Gastroesophageal sphincter (tissue), 4 donors: ENCODE measurements around the gene PNCK. TPM values are rescaled to one million over a fixed set of nuclear protein-coding genes. Genes with fewer than 3 reads are reported as not detected.
"Not testable (repeated sequence)": the region's sequence is repeated elsewhere in the genome, so short reads cannot be mapped to it uniquely, and the experiment has no call there.

Source experiments
- ATAC-seq: fragments of 150-250 bp; one replicate; pipeline ENCODE4 v1.9.1; 2016; ENCODE audit warnings: mild to moderate bottlenecking, moderate library complexity
- H3K27ac ChIP-seq, 4 donors: fragments of 200-600 bp; sonication (generic) in 3 of 4; 1 replicate in 3 of 4; 2 replicates in 1 of 4; pipeline ENCODE4 v1.5.1; 2016 to 2019
- H3K27me3 ChIP-seq: fragments of 200-600 bp; sonication (generic); one replicate; pipeline ENCODE4 v1.5.1; 2019
- H3K36me3 ChIP-seq, 2 donors: fragments of 200-600 bp; sonication (generic); one replicate each; pipeline ENCODE4 v1.5.1; 2019; ENCODE audit warnings: control low read depth in 1 of 2
- H3K4me1 ChIP-seq, 3 donors: fragments of 200-600 bp; sonication (generic); 1 replicate in 2 of 3; 2 replicates in 1 of 3; pipeline ENCODE4 v1.5.1; 2016 to 2019; ENCODE audit warnings: control low read depth in 2 of 3
- H3K4me3 ChIP-seq, 2 donors: fragments of 200-600 bp; sonication (generic); one replicate each; pipeline ENCODE4 v1.5.1; 2019; ENCODE audit warnings: mild to moderate bottlenecking in 1 of 2, moderate library complexity in 1 of 2
- H3K9me3 ChIP-seq, 3 donors: fragments of 200-600 bp; sonication (generic); one replicate each; pipeline ENCODE4 v1.5.1; 2017 to 2019; ENCODE audit warnings: control low read depth in 2 of 3
- EP300 ChIP-seq: sonication (generic); formaldehyde crosslinking; IDR thresholded peaks from one replicate; pipeline ENCODE4 v1.6.1; 2017; ENCODE audit warnings: antibody characterized with exemption, mild to moderate bottlenecking
- POLR2A ChIP-seq, 2 donors: fragments of 450-650 bp; IDR thresholded peaks; one replicate each; pipeline ENCODE4 v1.6.1; 2017; ENCODE audit warnings: antibody characterized with exemption in 2 of 2, mild to moderate bottlenecking in 2 of 2, moderate library complexity in 1 of 2
- POLR2AphosphoS5 ChIP-seq: sonication (generic); formaldehyde crosslinking; IDR thresholded peaks from one replicate; pipeline ENCODE4 v1.6.1; 2017; ENCODE audit warnings: antibody characterized with exemption
- WGBS, 2 donors: methylation state at CpG; one replicate each; pipeline ENCODE4 v1.1.5; 2018; ENCODE audit warnings: low coverage in 1 of 2; 5-methylcytosine and 5-hydroxymethylcytosine counted together
- total RNA-seq, 4 donors: library from RNA; depleted of rRNA; stranded (reverse); fragments of >200 nt; gene quantifications; one replicate each; pipeline ENCODE4 v1.1.0, GENCODE V29; 2016
- TF ChIP-seq, protein P1 (sequence below), 4 experiments: fragments of 200-600 bp in 2 of 4; fragments of 450-650 bp in 2 of 4; sonication (generic) in 1 of 4; IDR thresholded peaks; one replicate each; pipeline ENCODE4 v1.5.1; 2017 to 2019; ENCODE audit warnings: antibody characterized with exemption in 4 of 4, mild to moderate bottlenecking in 2 of 4, moderate library complexity in 2 of 4

PNCK gene
- total RNA-seq, 4 donors from 2014 or later = 14.4 to 55.9 (median 30.1) TPM

DNA sequence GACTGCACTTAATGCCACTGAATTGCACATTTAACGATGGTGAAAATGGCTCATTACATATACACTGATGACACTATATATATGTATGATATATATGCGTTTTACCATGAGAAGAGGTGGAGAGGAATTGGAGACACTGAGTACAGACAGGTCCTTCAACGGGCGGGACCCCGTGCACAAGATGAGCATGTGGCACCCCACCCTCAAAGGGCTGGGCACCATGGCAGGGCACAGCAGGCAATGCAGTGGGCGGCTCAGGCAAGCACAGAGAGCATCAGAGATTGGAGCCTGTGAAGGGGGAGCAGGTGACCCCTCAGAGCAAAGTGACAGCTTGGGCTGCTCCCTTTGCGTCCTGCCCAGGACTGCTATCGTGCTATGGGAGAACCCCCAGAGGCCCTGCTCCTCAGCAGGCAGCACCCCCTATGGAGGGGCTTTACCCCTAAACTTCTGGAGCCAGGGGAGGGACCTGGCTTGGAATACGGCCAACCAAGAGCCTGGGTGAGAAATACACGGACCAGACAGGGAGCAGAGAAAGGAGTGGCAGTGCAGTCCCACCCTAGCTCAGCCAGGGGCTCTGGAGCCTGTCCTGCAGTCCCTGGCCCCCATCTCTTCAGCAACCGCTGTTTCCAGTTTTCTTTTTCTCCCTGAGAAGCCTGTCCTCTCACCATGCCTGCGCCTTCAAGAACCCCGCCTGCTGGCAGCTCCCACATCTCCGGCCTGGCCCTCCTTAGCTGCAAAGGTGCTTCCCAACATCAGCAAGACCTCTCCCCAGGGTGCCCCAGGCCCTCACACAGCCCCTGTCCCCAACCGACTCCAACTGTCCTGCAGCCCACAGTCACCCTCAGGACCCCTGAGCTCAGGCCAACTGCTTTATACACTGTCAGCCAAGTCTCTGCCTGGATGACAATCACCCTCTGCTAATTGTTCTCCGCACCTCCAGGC, 24.6 kb upstream of the PNCK start:
- ATAC-seq = no peak
- TF ChIP-seq, protein P1, sequence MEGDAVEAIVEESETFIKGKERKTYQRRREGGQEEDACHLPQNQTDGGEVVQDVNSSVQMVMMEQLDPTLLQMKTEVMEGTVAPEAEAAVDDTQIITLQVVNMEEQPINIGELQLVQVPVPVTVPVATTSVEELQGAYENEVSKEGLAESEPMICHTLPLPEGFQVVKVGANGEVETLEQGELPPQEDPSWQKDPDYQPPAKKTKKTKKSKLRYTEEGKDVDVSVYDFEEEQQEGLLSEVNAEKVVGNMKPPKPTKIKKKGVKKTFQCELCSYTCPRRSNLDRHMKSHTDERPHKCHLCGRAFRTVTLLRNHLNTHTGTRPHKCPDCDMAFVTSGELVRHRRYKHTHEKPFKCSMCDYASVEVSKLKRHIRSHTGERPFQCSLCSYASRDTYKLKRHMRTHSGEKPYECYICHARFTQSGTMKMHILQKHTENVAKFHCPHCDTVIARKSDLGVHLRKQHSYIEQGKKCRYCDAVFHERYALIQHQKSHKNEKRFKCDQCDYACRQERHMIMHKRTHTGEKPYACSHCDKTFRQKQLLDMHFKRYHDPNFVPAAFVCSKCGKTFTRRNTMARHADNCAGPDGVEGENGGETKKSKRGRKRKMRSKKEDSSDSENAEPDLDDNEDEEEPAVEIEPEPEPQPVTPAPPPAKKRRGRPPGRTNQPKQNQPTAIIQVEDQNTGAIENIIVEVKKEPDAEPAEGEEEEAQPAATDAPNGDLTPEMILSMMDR (IDR thresholded peaks at IDR 0.05) = no peak
- no peak for TF ChIP-seq POLR2AphosphoS5
- no peak for TF ChIP-seq POLR2A (IDR thresholded peaks at IDR 0.05)
- no peak for TF ChIP-seq EP300
- H3K9me3 ChIP-seq = no peaks in the 10 kb centered on the region
- 63 to 74% methylated on average over 3 to 6 of the region's 16 CpGs for WGBS, 2 donors
- H3K4me1 ChIP-seq = peaks cover 0 to 32% (median 3%) of the 10 kb centered on the region in 3 donors
- peaks cover 0 to 69% of the 10 kb centered on the region in 2 donors for H3K36me3 ChIP-seq
- H3K27me3 ChIP-seq = no peaks in the 10 kb centered on the region
- H3K27ac ChIP-seq = no peak overlapping the region
- no peak overlapping the region for H3K4me3 ChIP-seq

DNA sequence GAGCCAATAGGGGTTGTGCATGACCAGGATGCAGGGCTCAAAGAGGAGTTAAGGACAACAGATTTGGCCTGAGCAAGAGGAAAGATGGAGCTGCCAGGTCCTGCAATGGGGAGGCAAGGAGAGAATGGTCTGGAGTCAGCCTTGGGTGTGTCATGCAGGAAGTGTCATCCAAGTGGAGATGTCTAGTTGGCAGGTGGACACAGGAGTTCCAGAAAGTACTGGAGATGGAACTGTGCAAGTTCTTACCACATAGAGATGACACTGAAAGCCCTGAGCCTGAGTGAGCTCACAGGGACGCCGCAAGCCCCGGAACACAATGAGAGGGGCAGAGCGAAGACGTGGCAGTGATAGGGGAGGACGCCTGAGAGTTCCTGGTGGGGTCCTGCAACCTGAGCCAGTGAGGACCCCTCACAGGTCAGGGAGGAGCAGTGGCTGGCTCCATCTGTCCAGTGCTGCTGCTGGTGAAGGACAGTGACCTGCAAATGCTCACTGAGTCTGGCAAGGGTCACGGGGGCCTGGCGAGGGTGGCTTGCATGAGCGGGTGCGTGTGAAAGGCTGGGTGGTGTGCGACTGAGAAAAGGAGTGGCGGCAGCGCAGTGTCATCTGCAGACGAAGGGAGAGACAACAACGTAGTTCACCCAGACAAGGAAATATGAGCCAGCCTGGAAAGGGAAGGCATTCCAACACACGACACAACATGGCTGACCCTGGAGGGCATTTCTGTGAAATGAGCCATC, 23.5 kb upstream of the PNCK start:
- H3K4me3 ChIP-seq, H3K9me3 ChIP-seq, H3K27me3 ChIP-seq, H3K27ac ChIP-seq, ATAC-seq: not testable (repeated sequence)
- H3K36me3 ChIP-seq = peaks cover 0 to 58% of the 10 kb centered on the region in 2 donors
- peaks cover 0 to 22% (median 0%) of the 10 kb centered on the region in 3 donors for H3K4me1 ChIP-seq
- WGBS, 2 donors = 84 to 87% methylated on average over 7 to 11 of the region's 16 CpGs

DNA sequence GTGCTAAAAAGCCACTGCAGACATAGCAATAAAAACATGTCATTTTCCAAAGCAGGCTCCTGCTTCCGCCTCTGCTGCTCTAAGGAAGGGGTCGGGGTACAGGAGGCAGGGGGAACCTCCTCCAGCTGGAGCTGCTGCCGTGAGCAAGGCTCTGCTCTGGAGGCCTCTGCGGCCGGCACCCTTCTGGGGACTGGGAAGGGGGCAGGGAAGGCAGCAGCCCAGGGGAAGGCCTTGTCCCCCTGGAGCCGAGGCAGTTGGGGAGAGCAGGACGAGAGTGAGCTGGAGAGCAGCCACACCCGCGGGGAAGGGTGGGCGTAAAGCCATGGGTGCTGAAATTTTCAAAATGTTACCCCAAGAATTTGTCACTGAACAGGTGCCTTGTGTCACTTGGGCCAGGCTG, 22.9 kb upstream of the PNCK start:
- ATAC-seq, H3K9me3 ChIP-seq, H3K4me3 ChIP-seq, H3K27ac ChIP-seq, H3K27me3 ChIP-seq: not testable (repeated sequence)
- WGBS, 2 donors = no CpG with 5 or more reads among the region's 10 CpGs
- H3K4me1 ChIP-seq = peaks cover 0 to 20% (median 0%) of the 10 kb centered on the region in 3 donors
- H3K36me3 ChIP-seq = peaks cover 0 to 52% of the 10 kb centered on the region in 2 donors

DNA sequence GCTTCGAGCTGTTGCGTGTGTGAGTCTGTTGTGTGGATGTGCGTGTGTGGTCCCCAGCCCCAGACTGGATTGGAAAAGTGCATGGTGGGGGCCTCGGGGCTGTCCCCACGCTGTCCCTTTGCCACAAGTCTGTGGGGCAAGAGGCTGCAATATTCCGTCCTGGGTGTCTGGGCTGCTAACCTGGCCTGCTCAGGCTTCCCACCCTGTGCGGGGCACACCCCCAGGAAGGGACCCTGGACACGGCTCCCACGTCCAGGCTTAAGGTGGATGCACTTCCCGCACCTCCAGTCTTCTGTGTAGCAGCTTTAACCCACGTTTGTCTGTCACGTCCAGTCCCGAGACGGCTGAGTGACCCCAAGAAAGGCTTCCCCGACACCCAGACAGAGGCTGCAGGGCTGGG, 22.5 kb upstream of the PNCK start:
- Histone ChIP-seq H3K36me3 (peaks cover 0 to 48% of the 10 kb centered on the region in 2 donors), H3K9me3 (no peaks in the 10 kb centered on the region), H3K27ac (no peak overlapping the region), H3K4me1 (peaks cover 0 to 24% (median 0%) of the 10 kb centered on the region in 3 donors), H3K4me3 (no peak overlapping the region), H3K27me3 (no peaks in the 10 kb centered on the region)
- no peak for ATAC-seq
- TF ChIP-seq, protein P1 (IDR thresholded peaks at IDR 0.05) = no peak
- no peak for TF ChIP-seq POLR2AphosphoS5
- TF ChIP-seq EP300 = no peak
- TF ChIP-seq POLR2A (IDR thresholded peaks at IDR 0.05) = no peak
- 79% methylated on average over 3 of the region's 15 CpGs; no CpG with 5 or more reads in 1 of the 2 donors for WGBS, 2 donors

DNA sequence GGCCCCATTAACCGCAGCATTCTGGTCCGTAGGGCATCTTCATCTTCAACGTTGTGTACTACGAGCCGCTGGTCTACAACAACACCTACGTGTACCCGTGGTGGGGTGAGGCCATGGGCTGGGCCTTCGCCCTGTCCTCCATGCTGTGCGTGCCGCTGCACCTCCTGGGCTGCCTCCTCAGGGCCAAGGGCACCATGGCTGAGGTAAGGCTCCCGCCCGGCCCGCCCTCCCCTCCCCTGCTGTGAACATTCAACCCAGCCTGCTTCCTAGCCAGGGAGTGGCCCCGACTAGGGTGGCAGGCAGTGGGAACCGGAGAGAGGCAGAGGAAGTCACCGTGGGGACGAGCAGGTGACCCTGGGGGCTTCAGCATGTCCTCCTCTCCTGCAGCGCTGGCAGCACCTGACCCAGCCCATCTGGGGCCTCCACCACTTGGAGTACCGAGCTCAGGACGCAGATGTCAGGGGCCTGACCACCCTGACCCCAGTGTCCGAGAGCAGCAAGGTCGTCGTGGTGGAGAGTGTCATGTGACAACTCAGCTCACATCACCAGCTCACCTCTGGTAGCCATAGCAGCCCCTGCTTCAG, 21.2 kb upstream of the PNCK start:
- no peaks in the 10 kb centered on the region for H3K27me3 ChIP-seq
- no peak overlapping the region for H3K4me3 ChIP-seq
- peaks cover 0 to 37% of the 10 kb centered on the region in 2 donors for H3K36me3 ChIP-seq
- 96% methylated on average over 5 of the region's 23 CpGs; no CpG with 5 or more reads in 1 of the 2 donors for WGBS, 2 donors
- no peak overlapping the region for H3K27ac ChIP-seq
- peaks cover 0 to 28% (median 0%) of the 10 kb centered on the region in 3 donors for H3K4me1 ChIP-seq
- no peak for ATAC-seq
- no peak for TF ChIP-seq POLR2A (IDR thresholded peaks at IDR 0.05)
- TF ChIP-seq POLR2AphosphoS5 = no peak
- TF ChIP-seq, protein P1 (IDR thresholded peaks at IDR 0.05) = no peak
- no peak for TF ChIP-seq EP300
- no peaks in the 10 kb centered on the region for H3K9me3 ChIP-seq

DNA sequence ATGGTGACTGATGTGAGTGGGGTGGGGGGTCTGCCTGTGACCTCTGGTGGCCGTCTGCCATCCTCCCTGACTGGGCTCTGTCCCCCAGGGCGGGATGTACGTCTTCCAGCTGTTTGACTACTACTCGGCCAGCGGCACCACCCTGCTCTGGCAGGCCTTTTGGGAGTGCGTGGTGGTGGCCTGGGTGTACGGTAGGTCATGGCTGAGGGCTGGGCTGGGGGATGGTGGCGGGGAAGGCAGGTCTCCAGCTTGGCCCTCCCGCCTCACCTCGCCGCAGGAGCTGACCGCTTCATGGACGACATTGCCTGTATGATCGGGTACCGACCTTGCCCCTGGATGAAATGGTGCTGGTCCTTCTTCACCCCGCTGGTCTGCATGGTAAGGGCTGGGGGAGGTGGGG, 20.6 kb upstream of the PNCK start:
- not testable (repeated sequence) for H3K9me3 ChIP-seq, H3K4me3 ChIP-seq, H3K27me3 ChIP-seq, ATAC-seq, H3K27ac ChIP-seq
- WGBS, 2 donors = no CpG with 5 or more reads among the region's 16 CpGs
- Histone ChIP-seq H3K36me3 (peaks cover 0 to 37% of the 10 kb centered on the region in 2 donors), H3K4me1 (peaks cover 0 to 28% (median 0%) of the 10 kb centered on the region in 3 donors)
